T-helper 2 cell (primary cell): ENCODE results near the gene FGF19.

Experiments
- DNase-seq, 5 experiments: peaks; one replicate each; pipeline versions ENCODE4 v3.0.0 to v3.0.0-alpha.2; 2012 to 2022

The FGF19 gene

DNA sequence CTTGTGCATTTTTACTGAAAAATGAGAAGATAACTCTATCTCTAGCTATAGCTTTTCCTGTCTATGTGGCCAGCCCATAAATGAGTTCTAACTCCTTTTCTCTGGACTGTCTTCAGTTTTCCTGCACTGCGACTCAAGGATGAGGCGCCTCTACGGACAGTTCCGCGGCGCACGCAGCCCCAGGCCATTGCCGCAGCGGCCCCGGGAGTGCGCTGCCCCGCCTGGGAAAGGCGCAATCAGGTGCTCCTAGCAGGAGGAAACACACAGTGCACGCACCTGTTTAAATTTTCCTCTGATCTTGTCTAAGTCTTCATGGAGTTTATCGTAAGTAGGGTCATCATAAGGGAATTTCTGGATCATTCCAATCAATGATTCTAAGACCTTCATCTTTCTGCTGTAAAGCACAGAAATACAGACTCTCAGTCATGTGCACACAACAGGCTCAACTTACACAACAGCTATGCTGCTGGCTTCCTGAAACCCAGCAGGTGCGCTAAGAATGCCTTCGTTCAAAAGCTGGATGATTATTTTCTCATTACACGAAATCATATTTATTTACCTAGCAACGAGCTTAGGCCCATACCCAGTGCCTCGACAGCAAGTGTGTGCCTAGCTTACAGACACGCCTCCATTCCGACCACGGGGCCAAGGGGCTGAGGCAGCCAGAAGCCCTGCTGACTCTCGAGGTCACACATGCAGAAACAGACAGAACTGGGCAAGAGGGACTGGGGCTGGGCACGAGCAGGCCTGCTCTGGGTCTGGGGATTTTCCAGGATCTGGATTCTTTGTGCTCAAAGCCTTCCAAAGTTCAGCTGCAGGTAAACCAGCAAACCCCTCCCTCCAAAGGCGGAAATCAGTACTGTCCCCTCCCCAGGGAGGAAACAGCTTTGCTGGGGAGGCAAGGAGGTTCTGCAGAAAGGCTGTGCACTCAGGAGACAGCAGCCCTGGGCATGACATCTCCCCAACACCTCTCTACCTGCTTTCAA, 35.9 kb downstream of the FGF19 start:
- DNase-seq, result no peak

DNA sequence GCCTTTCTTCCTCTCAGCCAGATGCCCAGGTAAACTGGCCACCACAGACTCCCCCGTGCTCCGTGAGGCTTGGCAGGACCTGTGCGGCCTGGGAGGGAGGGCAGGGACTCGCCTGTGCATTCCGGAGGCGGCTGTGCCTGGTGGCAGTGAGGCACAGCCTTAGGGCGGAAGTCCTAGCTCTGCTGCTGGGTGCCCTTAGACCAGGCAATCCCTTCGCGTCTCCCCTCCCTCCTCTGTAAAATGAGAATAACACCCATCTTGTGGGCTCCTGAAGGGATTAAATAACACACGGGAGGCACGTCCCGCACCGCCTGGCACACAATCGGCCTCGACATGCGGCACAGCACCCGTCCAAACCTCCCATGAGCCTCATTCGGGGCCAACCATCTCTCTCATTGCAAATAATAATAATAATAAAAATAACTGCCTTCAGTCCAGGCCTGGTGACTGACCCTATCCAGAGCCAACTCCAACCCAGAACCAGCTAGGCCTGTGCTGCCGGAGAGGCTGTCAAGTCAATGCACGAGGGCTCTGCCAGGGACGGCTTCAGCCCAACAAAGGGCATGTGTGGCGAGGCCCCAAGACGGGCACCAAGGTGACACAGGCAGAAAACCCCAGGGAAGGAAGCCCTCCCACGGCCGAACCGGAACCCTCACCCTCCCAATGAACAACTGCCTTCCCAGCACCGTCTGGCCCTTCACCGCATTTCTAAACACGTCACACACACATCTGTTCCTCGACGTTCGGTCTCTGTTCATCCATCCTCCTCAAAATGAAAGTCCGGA, 36.9 kb downstream of the FGF19 start:
- no peak for DNase-seq

DNA sequence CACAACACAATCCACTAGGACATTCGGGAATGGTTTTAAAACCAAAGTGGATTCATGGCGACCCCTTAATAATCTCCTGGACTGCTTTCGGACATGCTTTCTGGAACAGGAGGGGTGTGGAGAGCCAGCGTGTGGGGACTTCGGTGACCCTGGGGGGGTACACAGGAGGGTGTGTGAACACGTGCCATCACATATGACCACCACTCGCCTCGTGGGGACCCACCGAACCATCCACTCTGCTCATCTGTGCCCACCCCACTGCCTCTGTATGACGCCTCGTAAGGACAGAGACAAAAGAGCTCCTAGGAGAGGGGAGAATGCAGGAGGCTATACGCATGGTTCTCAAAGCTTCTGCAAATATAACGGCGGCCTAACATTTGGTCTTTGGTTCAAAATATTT, 37.6 kb downstream of the FGF19 start:
- DNase-seq, result no peak

DNA sequence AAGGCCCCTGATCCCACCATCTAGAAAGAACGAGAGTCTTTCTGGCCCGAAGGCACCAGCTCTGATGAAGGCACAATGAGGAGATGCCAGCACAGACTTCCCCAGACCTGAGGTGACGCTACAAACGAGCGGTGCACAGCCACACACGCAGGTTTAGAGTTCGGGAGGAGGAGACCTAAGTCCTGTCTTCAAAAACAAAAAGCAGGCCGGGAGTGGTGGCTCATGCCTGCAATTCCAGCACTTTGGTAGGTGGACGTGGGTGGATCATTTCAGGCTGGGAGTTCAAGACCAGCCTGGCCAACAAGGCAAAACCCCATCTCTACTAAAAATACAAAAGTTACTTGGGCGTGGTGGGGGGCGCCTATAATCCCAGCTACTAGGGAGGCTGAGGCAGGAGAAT, 38.2 kb downstream of the FGF19 start:
- no peak for DNase-seq

DNA sequence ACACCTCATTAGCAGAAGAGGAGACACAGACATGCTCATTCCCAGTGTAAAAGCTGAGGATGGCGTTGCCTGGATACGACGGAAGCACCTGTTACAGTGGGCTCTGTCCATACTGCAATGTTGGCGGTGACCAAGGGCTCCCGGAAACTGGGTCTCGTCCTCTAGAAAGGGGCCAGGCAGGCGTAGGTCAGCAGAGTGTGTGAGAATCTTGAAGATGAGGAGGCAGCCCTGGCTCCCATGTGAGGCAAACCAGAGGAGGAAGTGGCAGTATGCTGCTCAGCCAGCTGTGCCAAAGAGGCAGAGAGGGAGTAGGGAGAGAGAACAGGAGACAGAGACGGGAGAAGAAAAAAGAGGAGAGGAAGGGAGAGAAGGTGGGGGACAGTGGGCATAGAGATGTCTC, 38.9 kb downstream of the FGF19 start:
- no peak for DNase-seq

DNA sequence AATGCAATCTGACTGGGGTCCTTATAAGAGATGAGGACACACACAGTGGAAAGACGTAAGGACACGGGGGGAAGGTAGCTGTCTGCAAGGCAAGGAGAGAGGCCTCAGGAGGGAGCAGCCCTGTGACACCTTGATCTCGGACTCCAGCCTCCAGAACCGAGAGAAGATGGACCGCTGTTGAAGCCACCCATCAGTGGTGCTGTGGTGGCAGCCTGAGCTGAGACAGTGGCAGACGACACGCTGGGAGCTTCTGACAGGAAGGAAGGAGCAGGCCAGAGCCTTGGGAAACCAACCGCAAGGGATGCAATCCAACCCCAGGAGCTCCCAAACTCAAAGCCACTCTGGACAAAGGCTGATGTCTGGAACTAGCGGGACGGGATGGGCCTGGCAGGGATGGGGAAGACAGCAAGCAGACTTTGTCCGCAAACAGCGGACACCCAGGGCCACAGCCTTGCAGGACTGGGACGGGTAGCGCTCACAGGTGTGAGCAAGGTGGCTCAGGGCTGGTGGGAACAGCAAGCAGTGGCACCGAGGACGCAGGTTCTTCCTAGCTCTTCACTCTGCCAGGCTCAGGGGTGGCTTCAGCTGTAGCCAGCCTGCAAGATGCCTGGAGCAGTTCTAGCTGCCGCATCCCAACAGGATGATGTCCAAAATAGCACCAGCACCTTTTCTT, 39.6 kb downstream of the FGF19 start:
- DNase-seq, result no peak

DNA sequence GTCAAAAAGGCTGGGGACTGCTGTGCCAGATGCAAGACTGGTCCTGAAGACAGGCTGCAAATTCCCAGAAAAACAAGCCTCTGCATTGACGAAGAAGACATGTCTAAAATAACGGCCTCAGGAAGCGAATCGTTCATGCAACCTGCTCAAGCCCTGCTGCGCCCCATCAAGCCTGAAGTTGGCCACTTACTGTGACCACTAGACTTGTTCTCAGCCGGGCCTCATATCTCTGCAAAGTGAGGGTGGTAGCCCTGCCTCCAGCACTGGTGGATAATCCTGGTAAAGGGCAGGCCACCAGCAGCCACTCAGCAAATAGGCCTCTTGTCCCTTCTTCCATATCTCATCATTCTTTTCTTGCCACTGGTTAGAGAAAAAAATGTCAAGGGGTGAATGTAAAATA, 40.5 kb downstream of the FGF19 start:
- DNase-seq, result no peak

DNA sequence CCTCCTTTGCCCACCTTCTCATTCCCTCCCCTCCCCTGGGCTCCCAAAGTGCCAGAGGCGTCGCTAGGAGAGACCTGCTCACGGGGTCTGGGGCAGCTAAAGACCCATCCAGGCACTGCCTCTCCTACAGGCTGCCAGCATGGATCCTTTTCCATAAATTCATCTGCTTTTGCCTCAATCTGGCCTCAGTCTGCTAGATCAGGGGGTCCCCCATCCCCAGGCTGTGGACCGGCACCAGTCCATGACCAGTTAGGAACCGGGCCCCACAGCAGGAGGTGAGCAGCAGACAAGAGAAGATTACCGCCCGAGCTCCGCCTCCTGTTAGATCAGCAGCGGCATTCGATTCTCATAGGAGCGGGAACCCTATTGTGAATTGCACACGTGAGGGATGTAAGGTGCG, 41.0 kb downstream of the FGF19 start:
- DNase-seq, result no peak

DNA sequence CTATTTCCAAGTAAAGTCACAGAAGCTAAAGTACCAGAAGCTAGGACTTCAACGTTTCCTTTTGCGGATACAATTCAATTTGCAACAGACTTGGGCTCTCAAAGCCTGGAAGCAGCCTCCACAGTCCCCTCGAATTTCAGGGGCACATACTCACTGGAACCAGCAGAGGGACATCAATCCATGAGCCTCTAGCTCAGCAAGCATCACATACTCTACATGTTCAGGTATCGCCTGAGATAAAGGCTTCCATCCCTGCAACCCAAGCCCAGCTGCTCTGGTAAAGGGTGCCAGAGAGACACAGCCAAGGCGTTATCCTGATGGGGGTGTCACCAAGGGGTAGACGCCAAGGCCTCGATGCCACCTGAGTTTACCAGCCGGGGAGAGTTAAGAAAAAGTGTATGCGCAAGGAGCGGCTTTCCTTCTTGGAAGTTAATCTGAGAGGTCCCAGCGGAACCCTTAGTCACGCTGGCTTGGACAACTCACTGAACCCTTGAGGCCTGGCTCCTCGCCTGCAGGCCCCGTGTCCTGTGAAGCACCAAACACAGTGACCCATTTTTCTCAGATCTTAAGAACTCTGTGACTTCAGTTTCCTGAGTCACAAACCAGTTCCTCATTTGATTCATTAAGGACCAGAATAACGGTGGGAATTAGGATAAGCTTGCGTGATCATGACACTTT, 41.7 kb downstream of the FGF19 start:
- no peak for DNase-seq

DNA sequence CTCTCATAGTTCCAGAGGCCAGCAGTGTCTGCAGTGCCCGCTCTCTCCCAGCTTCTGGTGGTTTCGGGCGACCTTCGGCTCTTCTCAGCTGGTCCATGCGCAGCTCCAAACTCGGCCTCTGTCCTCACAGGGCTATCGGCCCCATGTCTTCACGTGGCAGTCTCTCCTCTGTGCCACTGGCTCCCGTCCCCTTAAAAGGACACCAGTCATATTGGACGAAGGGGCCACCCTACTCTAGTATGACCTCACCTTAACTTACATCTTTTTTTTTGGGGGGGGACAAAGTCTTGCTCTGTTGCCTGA, 42.5 kb downstream of the FGF19 start:
- no peak for DNase-seq

DNA sequence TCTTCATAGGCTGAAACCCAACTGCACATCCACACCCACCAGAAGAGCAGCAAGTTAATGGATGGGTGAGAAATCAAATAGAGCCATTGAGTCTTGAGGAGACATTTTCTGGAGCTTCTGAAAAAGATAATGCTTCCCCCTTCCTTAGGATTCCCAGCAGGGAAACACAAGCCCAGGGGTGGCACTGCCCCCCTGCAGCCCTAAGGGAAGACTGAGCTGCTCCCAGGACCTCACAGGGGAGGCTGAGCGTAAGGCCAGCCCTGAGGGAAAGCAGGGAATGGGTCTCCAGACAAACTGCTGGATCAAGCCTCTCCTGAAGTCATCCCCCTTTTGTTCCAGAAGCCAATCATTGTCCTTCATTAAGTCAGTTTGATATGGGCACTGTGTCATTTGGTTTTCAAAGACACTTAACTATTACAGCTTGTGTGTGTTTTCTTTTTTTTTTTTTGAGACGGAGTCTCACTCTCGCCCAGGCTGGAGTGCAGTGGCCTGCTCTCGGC, 43.8 kb downstream of the FGF19 start:
- no peak for DNase-seq

DNA sequence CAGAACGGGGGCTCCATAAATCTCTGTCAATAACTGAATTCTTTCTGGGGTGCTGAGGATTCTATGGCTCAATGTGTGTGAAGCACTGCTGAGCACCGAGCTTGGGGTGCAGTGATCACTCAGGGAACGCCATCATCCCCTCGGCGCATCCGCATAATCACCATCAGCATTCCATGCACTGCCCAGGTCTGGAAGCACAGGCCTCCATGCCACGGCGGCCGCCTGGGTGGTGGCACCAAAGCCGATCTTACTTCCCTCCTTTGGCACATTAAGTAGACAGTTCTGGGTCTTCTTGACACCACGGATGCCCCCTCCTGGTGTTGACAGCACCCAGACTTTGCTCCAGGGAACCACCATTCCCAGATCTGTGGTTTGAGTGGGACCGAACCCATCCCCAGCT, 44.2 kb downstream of the FGF19 start:
- DNase-seq, result no peak

DNA sequence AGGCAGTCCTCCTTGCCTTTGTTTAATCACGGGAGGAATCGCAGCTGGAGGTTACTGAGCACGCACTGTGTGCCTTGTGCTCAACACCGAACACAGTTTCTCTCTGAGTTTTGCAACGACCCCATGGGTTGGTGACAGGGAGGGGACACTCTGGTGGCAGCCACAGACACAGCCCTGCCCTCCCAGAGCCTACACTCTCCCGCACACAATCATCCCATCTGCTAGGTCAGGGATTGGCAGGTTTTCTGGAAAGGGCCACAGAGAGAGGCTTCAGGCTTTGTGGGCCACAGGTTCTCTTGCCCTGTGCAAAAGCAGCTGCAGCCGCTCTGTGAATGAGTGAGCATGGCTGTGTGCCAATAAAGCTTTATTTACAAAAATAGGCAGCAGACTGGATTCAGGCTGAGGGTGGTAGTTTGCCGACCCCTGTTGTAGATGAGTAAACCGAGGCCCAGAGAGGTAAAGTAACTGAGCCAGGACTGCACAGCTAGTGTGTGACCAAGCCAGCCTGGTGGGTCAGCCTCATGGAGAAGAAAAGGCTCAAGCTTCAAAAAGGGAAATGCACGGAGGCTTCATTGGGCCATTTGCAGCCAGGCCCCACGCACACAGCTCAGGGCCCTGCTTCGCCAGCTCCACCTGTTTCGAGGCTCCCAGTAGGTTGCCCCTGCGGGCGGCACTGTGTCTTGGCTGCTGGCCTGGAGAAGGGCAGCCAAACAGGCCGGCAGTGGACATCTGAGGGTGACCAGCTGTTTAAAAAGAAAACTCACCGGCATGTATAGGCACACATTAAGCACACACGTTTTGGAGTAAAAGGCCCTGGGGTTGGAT, 45.0 kb downstream of the FGF19 start:
- DNase-seq, result no peak

DNA sequence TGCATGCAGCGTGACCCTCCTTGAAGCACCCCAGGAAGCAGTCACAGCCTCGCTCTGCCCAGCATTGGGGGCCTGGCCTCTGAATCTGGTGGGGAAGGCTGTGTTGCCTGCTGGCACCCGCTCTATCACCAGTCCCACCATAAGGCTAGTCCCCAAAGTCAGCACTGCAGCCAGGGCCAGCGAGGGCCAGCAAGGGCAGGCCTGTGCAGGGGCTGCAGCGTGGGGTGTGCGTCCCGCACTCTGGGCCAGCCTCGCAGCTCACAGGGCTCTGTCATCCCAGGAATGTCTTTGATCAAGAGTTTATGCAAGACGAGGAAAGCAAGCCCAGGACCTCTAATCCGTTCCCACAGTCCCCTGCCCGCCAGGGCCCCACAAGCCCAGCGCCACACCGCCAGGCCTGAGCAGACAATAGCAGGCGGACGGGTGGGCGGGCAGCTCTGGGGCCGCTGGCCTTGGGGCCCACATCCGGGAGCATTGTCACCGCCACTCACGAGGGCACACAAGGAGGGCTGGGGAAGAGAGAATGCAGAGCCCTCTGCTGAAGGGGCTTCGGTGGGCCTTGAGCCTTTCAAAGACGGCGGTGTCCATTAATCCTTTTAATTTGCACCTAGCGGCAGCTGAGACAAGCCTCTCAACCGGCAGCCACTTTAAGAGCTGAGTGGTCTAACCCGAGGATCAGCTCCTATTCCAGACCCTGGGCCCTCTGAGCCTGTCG, 45.8 kb downstream of the FGF19 start:
- DNase-seq, result no peak

DNA sequence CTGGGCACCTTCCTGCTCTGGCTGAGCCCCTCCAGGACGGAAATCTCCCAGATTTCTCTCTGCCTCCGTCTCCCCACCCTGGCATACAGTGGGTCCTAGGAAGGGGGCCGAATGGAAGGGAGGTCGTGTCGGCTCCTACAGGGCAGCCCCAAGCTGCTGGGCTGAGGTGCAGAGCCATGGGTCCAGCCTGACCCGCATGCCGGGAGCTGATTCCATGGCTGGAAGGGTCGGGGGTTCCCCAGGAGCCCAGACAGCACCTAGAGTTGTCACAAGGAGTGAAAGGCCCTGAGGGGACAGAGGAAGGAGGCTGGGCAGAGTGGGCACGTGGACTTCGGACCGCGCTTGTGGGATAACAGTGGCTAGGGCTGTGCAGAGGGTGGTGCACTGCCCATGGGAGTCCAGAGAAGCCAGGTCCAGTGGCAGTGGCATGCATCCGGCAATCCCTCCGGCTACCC, 46.3 kb downstream of the FGF19 start:
- no peak for DNase-seq

DNA sequence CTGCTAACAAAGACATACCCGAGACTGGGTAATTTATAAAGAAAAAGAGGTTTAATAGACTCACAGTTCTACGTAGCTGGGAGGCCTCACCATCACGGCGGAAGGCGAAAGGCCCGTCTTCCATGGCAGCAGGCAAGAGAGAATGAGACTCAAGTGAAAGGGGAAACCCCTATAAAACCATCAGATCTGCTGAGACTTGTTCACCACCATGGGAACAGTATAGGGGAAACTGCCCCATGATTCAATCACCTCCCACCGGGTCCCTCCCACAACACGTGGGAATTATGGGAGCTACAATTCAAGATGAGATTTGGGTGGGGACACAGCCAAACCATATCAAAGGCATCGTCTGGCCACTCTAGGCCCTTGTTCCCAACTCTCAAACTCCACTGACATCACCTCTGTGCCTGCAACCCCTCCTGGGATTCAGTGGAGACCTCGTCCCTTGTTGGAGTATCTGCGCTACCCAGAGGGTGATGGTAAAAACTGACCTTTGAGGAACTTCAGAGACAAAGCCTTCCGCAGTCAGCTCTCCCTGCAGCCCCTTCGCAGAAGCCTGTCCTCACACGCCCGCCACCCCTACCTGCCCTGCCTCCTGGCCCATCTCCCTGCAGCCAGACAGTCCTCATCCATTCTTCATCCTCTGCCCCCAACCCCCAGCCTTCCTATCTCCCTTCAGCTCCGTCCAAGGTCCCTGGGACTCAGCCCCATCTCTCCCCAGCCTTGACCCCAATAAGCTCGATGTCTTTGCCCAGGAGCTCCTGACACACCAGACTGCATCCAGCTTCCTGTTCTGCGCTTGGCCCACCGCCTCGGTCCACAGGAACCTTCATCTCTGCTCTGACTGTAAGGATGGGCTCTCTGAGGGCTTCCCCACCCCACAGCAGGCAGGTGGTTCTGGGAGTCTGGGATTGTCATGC, 47.0 kb downstream of the FGF19 start:
- no peak for DNase-seq

DNA sequence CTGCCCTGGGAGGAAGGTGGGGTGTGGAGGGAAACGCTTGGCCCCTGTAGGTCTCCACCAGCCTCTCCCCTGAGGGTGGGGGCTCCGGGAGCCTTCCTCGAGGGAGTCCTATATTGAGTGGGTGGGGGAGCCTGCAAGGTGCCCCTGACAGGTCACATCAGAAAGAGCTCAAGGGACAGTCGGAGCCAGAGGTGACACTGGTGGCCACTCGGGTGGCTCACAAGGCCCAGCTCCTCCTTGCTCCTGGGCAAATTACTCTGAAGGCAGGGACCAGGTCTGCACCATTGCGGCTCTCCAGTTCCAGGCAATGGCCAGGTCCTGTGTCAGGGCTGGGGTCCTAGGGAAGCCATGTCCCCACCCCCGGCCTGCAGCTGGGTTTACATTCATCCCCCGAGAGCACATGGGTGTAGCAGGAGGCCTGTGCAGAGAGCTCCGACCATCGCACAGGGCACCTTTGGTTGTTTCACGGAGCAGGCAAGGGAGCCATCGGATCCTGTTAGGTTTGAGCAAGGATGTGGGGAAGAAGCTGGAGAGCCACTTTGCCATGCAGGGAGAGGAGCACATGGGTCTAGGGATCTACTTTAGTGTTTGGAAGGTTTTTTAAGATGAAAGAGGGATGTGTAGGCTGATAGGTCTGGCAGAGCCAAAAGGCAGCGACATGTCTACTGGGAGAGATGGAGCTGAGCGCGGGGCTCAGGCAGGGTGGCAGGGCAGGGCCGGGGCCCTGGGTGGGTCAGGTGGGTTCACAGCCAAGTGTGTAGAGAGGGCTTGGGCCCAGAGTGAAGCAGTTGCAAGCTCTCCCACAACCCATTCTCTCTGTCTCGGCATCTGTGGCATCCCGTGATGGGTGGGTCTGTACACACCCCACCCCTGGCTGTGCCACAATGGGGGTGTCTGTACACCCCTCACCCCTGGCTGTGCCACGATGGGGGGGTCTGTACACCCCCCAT, 48.1 kb downstream of the FGF19 start:
- DNase-seq, result no peak

DNA sequence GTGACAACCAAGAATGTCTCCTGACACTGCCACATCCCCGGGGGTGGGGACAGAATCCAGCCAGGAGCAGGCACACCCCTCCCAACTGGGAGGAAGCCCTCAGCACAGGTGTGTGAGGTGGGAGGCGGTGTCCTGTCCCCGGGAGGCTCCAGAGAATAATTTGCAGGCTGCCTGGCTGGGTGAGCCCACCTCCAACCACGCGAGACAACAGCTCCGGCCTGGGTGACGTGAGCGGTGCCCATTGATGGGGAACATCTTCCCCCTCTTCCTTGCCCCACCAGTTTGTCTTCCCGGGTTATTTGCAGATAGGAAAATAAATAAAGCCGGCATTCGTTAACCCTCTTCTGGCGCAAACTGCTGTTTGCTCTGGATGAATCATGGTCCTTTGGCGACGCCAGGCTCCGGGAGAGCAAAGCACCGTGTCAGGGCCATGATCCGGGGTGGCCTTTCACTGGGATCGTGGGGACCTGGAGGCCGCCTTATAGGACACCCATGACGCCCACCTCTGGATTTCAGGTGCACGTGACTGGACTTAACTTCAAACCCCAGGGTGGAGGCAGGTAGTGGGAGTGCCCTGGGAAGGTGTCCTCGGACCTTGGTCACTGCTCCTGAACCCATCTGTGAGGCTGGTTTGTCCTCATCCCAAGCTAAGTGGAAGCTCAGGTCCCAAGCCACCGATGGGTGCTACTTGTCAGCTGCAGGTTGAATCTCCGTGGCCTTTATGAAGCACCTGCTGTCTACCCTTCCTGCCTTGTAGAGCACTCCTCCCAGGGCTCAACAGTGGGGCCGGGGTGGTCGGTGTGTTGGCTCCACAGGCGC, 49.0 kb downstream of the FGF19 start:
- DNase-seq, result no peak
